ENCODE measurements around the gene CA6.
"Not testable (repeated sequence)": the region's sequence is repeated elsewhere in the genome, so short reads cannot be mapped to it uniquely, and the experiment has no call there.

The CA6 gene

GRCh38 chr1:9004700-9005394 is 59.2 kb downstream of the CA6 start:
- peak; percentile 40 for DNase-seq (ENCODE audit: low spot score)

- DNase-seq (ENCODE audit: low spot score), result no peak
Observed at GRCh38 chr1:9005395-9005708, 59.7 kb downstream of the CA6 start.

GRCh38 chr1:9006956-9007615 is 61.4 kb downstream of the CA6 start:
- DNase-seq (ENCODE audit: low spot score), result no peak

GRCh38 chr1:9008236-9008635 is 62.6 kb downstream of the CA6 start:
- DNase-seq (ENCODE audit: low spot score), result no peak

GRCh38 chr1:9009438-9010370 is 64.0 kb downstream of the CA6 start:
- DNase-seq (ENCODE audit: low spot score), result no peak

- no peak for DNase-seq (ENCODE audit: low spot score)
Observed at GRCh38 chr1:9010781-9011323, 65.2 kb downstream of the CA6 start.

GRCh38 chr1:9013819-9014218 is 68.2 kb downstream of the CA6 start:
- DNase-seq (ENCODE audit: low spot score), result no peak

- no peak for DNase-seq (ENCODE audit: low spot score)
Observed at GRCh38 chr1:9014475-9015375, 69.1 kb downstream of the CA6 start.

- DNase-seq (ENCODE audit: low spot score), result no peak
Observed at GRCh38 chr1:9016455-9016854, 70.8 kb downstream of the CA6 start.

- no peak for DNase-seq (ENCODE audit: low spot score)
Observed at GRCh38 chr1:9018333-9018732, 72.7 kb downstream of the CA6 start.

- no peak for DNase-seq (ENCODE audit: low spot score)
Observed at GRCh38 chr1:9019896-9020295, 74.2 kb downstream of the CA6 start.

- DNase-seq (ENCODE audit: low spot score), result no peak
Observed at GRCh38 chr1:9020305-9020704, 74.6 kb downstream of the CA6 start.

GRCh38 chr1:9022026-9022738 is 76.5 kb downstream of the CA6 start:
- not testable (repeated sequence) for DNase-seq (ENCODE audit: low spot score)

- DNase-seq (ENCODE audit: low spot score), result no peak
Observed at GRCh38 chr1:9022773-9023172, 77.1 kb downstream of the CA6 start.

Small RNA genes lying within 50 kb of the gene (small RNA-seq; reads per million reads assigned to genes)
- gene AL139415.2 (0 reads per million in 2 experiments), gene RN7SL451P (0 reads per million in 2 experiments)

Measured in SK-N-DZ (cell line).